ENCODE measurements around the gene ITFG2. TPM values are rescaled to one million over a fixed set of nuclear protein-coding genes. Genes with fewer than 3 reads are reported as not detected.
A peak's percentile ranks its signal among the peaks of the same experiment; 100 is the strongest.
"Not testable (repeated sequence)": the region's sequence is repeated elsewhere in the genome, so short reads cannot be mapped to it uniquely, and the experiment has no call there.

ITFG2 gene
- 11.7 TPM for total RNA-seq

DNA sequence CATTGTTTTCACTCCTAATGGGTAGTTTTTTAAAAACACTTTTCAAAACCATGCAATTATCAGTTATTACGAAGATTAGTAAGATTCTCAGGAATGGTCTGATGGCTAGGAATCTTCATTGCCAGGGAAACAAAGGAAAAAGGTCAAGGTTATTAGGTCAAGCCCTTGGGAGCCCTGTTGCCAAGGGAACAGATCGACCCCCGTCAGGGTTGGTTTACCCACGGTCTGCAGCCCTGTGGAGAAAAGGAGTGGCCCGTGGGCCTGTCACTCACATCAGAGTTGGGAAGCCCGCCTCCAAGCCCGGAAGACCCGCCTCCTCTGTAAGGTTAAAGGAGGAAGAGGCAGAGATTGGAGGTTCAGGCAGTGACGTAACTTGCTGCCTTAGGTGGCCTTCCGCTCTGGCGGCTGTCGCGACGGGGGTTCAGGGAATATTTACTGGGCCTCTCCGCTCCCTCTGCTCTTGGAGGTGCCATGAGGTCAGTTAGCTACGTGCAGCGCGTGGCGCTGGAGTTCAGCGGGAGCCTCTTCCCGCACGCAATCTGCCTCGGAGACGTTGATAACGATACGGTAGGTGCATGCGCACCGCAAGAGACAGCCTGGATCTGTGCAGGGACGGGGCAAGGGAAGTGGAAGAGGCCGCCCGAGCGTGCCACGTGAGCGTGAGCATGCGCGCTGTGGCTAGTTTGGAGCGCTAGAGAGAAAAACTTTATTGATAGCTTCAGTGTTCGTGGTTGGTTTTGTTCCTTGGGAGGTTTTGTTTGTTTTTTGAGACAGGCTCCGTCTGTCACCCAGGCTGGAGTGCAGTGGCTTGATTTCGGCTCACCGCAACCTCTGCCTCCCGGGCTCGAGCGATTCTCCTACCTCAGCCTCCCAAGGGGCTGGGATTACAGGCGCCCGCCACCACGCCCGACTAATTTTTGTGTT lies at the start of gene ITFG2:
Gene ITFG2, plus strand, starts transcription at position 379 of the 924 bp plus-strand sequence. Its CDS starts 93 bp downstream, at position 472.
- DNase-seq = peak; percentile 98

DNA sequence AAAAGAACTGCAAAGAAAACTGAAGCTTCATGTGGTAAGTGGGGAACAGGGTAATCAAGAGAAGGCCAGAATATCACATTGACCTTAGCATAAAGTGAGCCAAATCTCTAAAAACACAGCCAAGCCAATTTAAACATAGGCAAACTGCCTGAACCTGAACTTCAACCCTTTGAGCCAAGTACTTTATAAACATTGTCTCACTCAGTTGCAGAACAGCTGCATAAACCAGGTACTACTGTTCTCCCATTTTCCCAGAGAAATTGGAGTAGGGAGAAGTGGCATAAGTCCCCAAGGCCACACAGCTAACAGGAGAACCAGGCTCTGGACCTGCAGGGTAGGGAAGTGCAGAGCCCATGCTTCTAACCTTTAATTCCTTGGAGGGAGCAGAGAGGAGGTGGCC lies 48.1 kb upstream of the ITFG2 start:
- DNase-seq = no peak

DNA sequence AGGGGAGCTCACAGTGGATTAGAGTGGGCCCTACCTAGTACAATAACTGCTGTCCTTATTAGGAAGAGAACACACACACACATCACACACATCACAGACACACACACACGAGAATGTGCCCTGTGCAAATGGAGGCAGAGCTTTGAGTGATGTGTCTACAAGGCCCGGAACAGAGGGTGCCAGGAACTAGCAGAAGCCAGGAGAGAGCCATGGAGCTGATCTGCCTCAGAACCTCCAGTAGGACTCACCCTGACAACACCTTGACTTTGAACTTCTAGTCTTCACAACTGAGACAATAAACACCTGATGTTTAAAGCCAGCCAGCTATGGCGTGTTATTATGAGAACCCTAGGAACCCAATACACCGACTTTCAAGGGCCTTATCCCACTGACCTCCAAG lies 47.4 kb upstream of the ITFG2 start:
- no peak for DNase-seq

DNA sequence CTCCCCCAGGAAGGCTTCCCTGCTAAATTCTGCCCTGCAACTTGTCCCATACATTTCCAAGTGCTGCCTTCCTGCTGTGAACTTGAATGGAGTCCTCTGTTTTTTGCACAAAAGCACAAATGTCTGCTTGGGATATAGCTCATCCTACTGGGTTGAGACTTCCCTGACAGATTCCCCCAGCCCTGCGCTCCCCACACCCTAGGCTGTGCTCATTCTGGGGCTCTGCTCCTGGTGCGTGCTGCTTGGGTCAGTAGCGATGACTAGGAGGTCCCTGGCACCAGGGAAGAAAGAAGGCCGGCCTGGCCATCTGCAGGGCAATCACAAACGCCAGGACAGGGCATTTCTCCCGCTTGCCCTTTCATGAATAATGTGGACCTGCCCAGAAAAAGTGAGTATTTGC lies 46.9 kb upstream of the ITFG2 start:
- DNase-seq = no peak

DNA sequence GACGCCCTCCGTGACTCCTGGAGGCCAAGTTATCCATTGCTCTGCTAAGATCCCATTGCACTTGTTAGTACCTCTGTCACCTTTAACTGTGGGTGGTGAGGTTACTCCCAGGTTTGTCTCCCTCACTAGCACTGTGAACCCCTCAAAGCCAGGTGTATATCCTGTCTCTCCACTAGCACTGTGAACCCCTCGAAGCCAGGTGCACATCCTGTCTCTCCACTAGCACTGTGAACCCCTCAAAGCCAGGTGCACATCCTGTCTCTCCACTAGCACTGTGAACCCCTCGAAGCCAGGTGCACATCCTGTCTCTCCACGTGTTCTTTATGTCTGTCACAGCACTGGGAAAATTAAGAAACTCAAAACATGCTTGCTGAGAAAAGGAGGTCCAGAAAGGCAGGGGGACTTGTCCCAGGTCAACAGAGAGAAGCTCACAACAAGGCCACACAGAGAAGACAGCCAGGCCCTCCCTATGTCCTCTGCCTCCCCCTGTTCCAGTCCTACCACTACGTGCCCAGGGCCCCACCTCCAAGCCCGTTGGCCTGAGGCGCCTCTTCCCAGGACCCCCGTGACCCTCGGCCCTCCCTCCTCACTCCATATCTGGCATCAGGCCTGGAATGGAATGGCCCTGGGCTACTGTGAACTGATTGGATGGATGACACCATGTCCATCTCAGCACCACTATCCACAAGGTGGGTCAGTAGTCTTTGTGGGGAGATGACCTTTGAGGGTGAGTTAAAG lies 44.1 kb upstream of the ITFG2 start:
- no peak for DNase-seq

DNA sequence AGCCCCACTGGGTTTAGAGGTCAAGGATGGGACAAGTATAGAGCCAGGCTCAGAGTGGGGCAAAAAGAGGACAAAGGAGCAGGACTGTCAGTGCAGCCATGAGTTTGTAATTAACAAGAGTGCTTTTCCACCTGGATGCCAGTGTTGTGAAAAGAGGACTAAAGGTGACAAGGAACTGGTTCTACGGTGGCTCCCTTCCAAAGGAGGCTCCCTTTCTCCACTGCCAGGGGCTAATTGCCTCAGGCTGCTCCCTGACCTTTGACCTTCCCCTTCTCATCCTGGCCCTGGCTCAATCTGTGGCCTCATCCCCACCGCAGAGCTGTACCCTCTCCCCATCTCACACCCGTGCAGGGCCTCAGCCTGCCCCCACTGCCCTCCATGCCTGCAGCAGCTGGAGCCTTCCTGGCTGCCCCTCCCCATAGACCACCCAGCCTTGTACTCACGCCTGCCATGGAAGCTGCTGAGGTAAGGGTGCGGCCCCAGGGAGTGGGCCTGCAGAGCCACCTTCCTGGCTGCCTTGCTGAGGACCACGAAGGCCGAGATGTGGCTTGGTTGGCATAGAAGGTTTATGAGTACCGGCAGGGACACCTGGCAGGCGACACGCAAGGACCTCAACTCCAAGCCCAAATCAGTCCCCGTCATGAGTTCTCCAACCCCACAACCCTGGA lies 42.5 kb upstream of the ITFG2 start:
- no peak for DNase-seq

DNA sequence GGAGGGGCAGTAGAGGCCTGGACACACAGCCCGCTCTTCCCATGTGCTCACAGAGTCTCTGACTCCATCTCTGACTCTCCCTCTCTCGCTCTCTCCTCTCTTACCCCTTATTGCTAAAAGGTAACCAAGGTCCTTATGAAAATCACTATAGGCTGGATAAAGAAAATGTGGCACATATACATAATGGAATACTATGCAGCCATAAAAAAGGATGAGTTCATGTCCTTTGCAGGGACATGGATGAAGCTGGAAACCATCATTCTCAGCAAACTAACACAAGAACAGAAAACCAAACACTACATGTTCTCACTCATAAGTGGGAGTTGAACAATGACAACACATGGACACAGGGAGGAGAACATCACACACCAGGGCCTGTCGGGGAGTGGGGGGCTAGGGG lies 41.9 kb upstream of the ITFG2 start:
- DNase-seq = not testable (repeated sequence)

DNA sequence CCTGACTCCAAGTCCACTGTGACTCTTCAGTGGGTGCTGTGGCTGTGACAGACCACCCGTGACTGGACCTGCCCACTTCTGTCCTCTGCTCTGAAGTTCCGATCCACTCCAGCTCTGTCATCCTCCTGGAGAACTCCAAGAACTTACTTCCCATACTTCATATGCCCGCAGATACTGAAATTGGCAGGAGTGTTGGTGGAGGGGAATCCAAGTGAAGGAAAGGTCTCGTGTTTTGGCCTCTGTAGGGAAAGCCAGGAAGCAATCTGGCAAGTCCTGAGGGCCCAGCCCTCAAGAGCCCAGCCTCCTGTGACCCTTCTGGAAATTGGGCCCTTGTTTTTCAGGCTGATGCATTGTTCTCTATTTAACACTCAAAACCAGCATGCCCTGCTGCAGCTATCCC lies 40.1 kb upstream of the ITFG2 start:
- no peak for DNase-seq

DNA sequence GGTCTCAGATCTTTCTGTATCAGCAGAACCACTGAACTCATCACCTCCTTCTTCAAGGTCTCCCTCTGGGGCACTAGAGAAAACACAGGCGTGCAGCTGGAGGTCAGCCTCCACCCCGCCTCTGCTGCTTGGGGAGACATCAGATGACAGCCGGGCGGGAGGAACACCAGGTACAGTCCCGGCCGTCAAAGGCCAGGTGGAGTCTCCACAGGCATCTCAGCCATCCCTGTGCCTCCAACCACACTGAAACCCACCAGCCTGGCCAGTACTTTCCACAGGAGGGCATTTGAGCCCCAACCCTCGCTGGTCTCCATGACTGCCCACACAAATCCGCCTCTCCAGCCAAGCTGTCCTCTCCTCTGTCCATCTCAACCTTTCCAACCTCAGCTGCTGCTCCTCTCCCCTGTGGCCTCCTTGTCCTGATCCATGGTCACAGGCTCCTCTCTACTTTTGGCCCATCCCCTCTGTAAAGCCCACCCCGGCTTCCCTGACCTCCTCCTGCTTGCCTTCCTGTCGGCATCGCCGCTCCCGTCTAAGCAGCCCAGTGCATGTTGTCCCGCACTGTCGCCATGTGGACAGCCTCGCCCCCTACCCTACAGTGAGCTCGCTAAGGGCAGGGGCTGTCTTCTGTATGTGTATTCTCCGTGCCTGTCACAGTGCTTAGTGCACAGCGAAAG lies 39.1 kb upstream of the ITFG2 start:
- no peak for DNase-seq

DNA sequence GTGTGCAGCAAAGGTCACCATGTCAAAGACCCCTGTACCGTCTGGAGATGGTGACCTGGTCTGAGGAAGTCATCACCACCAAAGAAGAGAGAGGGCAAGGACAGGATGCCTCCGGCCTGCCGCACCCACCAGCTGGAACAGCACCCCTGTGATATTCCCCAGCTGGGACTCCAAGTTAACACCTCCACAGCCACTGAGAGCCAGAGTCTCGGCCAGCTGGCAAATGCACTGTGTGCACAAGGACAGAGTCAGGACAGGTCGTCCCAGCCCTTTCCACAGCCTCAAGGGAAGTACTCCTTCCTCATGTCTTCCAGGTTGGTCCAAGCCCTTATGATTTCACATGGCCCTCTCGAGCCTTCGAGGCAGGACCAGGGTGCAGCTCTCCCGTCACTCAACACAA lies 37.0 kb upstream of the ITFG2 start:
- DNase-seq = no peak

DNA sequence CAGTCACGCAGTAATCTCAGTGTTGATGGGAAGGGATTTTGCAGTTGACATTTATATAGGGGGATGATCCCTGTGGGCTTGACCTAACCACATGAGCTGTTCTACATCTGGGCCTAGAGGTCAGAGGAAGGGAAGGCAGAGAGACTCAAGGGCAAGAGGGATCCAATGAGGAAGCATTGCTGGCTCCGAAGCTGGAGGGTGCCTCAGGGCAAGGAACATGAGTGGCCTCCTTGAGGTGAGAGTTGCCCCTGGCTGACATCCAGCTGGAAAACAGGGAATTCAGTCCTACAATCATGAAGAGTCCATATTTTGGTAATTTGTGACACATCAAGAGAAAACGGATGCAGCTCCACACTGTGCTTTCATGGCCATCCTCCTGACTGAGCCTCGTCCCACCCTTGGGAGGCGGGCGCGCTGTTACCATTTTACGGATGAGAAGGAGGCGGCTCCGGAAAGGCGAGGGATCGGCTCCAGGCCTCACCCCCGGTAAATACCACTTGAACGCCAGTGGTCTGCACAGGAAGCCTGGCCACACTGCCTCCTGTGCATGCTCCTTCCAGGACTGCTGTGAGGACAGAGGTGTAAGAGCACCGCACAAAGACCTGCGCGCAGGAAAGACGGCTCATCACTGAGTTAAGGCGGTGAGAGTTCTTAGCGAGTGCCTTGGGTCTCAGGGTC lies 36.2 kb upstream of the ITFG2 start:
- DNase-seq = no peak

DNA sequence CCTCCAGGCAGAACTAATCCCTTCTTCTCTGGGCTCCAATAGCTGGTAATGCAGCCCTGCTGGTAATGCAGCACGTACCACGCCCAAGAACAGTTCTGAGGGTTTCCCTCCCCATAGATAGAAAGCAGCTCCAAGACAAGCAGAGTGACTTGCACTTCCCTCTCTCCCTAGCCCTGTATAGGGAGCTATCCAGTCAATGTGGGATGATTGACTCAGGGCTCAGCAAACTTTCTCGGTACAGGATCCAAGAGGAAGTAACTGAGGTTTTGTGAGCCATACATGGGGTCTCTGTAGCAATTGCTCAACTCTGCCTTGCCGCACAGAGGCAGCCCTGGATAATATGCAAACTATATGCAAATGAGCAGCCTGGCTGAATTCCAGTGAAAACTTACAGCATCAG lies 33.2 kb upstream of the ITFG2 start:
- no peak for DNase-seq

DNA sequence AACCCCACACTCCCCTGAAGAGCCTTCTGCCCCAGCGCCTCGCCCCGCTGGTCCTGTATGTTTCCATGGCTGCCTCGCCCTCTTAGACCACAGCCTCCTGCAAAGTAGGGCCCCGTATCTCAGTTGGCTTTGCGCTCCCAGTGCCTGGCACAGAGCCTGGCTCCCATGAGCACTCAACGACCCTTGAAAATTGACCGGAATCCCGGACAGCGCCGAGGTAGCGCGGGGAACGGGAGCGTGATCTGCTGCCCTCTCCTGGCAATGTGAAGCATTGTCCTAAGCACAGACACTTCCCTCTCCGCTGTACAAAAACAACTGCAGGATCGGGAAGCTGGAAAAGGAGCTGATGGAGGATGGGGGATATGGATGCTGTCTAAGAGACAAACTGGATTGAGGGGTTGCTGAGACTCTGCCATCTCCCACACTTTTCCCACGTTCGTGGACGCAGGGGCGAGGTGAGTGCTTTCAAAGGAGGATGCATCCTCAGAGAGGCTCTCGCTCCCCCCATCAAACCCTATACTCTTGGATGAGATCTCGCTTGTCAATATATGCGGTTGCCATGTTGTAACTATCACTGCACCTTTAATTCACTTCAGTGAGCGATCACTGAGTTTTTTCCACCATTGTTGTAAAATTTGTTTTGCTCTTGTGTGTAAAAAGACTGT lies 28.4 kb upstream of the ITFG2 start:
- peak; percentile 58 for DNase-seq

DNA sequence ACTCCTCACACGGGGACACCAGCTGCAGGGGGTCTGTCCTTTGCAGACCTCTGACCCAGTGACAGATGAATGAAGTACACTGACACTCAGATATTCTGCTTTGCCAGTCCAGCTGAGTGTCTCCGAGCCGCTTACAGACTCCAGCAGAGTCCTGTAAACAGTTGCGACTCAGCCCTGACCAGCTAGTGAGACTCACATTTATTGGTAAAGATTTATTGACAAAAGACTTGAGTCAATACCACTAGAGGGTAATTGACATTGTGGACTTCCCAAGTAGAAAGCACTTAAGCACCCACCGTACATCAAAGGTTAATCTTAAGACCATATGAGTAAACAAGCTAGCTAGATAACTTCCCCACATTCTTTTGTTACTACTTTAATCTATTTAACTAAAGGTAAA lies 27.5 kb upstream of the ITFG2 start:
- no peak for DNase-seq

DNA sequence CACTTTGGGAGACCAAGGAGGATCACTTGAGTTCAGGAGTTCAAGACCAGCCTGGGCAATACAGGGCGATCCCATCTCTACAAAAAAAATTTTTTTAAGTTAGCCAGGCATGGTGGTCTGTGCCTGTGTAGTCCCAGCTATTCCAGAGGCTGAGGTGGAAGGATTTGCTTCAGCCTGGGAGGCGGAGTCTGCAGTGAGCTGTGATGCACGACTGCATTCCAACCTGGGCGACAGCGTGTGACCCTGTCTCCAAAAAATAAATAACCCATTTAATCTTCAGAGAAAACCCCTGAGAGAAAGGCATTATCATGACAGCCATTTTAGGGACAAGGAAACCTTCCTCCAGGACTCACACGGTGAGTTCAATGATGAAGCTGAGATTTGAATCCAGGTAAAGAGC lies 21.4 kb upstream of the ITFG2 start:
- no peak for DNase-seq

DNA sequence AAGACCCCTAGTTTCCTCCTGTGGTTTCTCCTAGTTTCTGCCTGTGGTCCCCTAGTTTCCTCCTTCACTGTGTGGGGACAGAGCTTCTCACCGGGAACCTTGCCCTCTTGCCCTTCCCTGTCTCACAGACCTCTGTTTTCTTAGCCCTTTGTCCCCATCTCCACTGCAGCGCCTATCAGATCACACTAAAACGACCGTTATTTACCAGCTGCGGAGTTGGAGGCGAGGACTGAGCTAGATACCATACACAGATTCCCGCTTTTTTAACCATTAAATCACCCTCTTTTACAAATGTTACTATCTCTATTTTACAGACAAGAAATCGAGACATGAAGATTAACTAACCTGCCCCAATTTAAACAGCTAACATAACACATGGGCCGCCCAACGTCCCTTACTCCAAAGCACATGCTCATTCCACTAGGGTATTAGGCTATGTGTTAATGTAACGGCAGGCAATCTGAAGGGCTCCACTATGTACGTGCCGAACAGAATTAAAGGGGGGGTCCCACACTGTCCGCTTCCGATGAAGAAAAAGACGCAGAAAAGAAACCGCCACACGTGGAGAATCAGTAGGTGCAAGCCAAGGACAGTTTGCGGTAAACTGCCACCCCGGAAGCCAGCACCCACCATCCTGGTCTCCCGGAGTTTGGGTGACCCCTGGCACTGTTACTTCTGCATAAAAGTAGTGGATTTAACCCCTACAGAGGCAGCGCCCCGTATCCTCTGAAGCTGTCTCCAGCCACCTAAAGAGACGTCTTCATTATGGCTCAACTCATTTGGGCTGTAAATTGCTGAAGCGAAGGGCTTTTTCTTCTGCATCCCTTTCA lies 19.6 kb upstream of the ITFG2 start:
- no peak for DNase-seq

DNA sequence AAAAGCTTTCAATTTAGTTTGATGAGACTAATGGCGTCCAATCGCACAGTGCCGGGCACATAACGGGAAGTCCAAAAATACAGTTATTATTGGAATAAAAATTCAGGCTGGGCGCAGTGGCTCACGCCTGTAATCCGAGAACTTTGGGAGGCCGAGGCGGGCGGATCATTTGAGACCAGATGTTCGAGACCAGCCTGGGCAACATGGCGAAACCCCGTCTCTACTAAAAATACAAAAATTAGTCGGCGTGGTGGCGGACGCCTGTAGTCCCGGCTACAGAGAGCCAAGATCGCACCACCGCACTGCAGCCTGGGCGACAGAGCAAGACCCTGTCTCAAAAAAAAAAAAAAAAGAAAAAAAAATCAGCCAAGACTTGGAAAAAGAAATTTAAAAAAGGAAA lies 18.9 kb upstream of the ITFG2 start:
- no peak for DNase-seq

DNA sequence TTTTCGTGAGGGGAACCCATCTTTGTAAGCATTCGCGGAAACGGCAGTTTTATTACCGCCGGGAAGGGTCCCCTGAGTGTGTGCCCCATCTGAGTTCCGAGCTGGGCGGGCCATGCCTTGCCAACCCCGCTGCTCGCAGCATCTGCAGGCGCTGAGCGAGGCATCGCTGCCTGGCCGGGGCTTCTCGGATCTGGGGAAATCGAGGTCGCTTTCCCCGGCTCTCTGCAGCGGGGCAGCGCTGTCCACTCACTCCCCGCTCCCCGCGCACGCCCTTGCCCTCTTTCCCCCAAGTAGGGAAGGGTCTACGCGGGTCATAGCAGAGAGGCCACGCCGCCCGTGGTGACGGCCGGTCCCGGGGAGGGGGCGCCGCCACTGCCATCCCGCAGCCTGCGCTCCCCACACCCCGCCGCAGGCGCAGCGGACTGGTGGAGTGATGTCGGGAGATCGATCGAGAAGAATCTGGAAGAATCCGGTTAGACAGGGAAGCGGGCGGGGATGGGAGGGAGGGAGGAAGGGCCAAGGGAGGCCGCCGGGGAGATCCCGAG lies 18.2 kb upstream of the ITFG2 start:
- DNase-seq = peak; percentile 74

DNA sequence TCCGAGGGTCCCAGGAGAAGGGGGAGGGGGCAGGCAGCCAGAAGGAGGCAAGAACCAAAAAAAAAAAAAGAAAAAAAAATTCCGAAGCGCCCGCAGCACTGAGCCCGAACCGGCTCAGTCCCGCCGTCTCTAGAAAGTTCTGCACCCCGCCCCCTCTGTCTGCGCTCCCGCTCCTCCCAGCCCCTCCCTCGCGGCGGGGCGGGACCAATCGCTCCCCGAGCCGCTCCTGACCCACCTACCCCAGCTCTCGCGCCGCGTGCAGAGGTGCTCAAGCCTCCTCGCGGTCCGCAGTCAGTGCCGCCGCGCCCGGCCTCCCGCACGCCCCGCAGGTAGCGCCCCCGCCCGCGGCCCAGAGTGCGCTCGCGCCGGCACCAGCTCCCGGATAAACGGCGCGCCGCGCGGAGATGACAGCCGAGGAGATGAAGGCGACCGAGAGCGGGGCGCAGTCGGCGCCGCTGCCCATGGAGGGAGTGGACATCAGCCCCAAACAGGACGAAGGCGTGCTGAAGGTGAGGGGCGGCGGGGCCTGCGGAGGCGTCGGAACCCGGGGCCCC lies 17.7 kb upstream of the ITFG2 start, which contains the start of gene FKBP4:
Gene FKBP4, plus strand, starts transcription at position 235 of the 554 bp plus-strand sequence. Its CDS starts 170 bp downstream, at position 405.
- peak; percentile 89 for DNase-seq

Measured in occipital lobe (tissue), 2 donors.